ENCODE data around the gene HACD1.
A peak's percentile ranks its signal among the peaks of the same experiment; 100 is the strongest.

HACD1 gene, protein sequence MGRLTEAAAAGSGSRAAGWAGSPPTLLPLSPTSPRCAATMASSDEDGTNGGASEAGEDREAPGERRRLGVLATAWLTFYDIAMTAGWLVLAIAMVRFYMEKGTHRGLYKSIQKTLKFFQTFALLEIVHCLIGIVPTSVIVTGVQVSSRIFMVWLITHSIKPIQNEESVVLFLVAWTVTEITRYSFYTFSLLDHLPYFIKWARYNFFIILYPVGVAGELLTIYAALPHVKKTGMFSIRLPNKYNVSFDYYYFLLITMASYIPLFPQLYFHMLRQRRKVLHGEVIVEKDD

DNA sequence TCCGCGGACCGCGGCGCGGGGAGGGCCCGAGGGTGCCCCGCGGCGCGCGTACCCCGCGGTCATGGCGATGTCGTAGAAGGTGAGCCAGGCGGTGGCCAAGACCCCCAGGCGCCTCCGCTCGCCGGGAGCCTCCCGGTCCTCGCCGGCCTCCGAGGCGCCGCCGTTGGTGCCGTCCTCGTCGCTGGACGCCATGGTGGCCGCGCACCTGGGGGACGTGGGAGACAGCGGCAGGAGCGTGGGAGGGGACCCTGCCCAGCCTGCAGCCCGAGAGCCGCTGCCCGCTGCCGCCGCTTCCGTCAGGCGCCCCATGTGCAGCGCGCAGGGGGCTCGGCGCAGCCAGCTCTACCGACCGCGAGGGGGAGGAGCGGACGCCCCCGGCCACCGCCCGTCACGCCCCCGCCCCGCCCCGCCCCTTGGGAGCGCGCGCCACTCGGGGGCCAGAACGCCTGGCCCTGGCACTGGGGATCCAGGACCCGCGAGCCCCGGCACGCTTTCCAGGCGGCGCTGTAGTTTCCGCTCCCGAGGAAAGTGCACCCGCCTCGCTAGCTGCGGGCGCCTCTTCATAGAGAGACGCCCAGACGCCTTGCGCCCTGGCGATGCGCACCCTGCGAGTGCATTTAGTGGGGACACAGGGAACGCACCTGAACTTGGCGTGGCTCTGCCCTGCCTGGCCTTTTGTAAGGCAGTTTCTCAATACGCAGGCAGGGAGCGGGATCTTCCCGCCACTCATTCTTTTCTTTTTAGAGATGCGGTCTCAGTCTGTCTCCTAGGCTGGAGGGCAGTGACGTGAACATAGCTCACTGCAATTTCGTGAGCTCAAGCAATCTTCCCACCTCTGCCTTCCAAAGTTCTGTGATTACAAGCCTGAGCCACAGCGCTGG, at the start of gene HACD1:
Gene HACD1, minus strand, starts transcription at position 344 of the 881 bp plus-strand sequence. Its CDS starts 35 bp downstream, at position 309.
- intact Hi-C loops (cut with DNase I) = no loop called here

DNA sequence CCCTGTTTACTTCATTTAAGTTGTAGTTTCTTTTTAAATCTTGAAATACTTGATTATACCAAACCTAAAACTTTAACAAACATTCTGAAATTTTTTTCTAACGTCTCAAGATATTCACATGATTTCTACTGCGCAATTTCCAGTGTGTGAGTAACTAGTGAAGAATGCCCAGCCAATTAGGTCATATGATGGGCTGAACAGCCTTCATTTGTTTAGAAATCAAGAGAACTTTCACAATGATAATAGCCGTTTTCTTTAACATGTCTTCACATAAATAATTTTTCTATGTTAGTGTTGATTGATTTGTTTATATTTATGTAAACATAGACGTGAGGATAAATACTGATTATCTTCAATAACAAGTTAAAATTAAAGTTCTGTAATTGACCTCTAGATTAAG, 48.6 kb upstream of the HACD1 start:
- intact Hi-C loops (cut with DNase I) = no loop called here
- no peak for DNase-seq

More for the DNA sequence above, at the start of gene HACD1:
- DNase-seq = peak; percentile 50 to 95 (median 68)

DNA sequence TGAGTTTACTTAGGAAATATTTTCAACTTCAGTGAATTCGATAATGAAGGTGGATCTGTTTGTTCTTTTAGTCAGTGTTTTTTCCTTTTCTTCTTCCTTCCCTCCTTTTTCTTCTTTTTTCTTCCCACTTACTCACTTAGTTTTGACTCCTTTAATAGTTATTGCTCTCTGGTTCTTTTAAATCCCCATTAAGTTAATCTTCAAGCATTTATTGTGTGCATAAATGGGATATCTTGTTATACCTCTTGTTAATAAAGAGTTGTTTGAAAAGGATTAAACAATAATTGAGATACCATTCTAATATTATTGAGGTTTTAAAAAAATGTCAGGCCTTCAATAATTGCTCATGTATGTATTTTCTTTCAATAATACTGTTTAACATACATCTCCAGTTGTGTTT, 46.3 kb upstream of the HACD1 start:
- DNase-seq = no peak
- intact Hi-C loops (cut with DNase I) = no loop called here

DNA sequence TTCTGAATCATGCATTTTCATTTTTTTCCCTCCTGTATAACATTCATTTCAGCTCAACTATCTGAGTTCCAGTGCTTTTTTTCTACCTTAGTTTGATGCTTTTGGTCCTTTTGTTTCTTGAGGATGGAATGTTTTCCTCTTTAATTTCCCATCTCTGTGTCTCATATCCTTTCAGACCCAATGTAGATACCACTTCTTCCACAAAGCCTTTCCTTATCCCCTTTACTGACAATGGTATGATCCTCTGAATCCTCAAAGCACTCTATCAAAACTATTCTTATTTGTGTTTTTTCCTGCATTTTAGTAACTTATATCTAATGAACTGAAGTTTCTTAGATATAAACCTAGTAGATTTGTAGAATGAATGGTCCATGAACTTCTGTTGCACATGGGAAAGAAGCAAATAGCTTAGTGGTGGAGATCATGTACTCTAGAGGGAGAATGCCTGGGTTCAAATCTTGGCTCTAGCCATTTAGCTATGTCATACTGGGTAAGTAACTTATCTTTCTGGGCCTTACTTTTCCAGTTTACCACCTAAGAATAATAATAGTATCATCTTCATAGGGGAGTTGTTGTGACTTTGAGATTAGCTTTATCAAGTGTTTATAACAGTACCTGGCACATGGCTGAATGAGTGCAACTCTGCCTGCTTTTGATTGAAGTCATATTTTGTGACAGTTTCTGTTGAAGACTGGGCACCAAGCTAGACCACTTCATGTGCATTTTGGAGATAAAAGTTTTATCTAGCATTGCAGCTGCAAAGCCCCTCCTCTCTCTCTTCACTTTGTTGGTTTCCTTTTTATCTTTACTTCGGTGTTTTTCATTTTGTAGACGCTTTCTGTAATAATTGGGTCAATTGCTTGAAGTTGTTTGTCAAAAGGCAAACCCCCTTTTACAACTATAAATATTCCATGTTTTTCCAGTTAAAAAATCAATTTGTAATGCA, 45.3 kb upstream of the HACD1 start:
- no peak for DNase-seq
- intact Hi-C loops (cut with DNase I) = no loop called here

DNA sequence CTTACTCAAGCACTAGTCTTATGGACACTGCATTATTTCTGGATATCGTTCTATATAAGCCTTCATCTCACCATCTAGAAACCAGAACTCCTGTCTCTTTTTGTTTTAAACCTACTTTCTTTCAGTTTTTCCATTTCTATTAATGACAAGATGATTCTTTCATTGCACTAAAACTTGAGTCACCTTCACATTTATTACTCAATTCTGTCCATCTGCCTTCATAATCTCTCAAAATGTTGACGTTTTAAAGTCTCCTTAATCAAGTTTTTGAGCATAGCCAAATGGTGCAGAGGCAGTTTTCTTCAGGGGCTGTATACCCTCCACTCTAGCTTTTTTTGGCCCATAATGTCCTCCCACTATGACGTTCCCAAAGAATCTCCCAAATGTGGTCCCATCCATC, 44.3 kb upstream of the HACD1 start:
- no peak for DNase-seq
- intact Hi-C loops (cut with DNase I) = no loop called here

DNA sequence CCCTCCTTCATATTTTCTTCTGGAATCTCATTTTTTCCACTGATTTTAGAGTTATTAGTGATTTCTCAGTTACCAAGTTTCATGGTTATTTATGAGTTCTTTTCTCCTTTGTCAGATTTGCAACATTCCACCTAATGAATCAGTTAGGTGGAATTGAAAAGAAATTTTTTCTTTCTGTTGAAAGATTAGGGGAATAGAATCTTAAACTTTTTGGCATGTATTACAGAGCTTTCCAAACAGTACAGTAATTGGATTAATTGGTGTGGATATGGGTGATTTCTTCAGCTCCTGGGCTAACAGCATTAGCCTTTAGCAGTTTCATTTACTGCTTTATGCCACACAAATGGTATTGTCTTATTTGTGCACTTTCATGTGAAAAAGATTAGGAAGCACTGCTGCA, 43.7 kb upstream of the HACD1 start:
- no peak for DNase-seq
- intact Hi-C loops (cut with DNase I) = no loop called here

DNA sequence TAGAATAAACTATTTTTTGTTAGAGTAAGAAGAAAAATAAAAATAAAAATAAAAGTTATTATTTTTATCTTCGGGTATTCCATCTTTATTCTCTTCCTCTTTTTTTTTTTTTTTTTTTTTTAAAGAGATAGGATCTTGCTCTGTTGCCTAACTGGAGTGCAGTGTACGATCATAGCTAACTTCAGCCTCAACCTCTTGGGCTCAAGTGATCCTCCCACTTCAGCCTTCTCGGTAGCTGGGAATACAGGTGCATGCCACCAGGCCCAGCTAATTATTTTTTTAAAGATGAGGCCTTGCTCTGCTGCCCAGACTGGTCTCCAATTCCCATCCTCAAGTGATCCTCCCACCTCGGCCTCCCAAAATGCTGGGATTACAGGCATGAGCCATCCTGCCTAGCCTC, 42.2 kb upstream of the HACD1 start:
- intact Hi-C loops (cut with DNase I) = no loop called here
- no peak for DNase-seq

DNA sequence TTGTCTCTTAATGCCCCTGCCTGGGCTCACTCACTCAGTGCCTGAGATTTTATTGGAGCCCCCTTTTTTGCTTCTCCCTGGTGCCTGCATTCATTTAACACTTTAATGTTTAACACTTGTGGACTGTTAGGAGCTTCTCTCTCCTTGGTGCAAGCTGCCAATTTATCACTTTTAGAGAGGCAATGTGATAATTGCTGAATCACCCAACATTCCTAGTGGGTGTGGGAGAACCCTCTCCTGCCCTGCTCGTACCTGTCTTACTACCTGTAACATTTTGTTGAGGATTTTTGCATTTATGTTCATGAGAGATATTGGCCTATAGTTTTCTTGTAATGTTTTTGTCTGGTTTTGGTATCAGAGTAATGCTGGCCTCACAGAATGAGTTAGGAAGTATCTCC, 39.9 kb upstream of the HACD1 start:
- intact Hi-C loops (cut with DNase I) = no loop called here
- no peak for DNase-seq

DNA sequence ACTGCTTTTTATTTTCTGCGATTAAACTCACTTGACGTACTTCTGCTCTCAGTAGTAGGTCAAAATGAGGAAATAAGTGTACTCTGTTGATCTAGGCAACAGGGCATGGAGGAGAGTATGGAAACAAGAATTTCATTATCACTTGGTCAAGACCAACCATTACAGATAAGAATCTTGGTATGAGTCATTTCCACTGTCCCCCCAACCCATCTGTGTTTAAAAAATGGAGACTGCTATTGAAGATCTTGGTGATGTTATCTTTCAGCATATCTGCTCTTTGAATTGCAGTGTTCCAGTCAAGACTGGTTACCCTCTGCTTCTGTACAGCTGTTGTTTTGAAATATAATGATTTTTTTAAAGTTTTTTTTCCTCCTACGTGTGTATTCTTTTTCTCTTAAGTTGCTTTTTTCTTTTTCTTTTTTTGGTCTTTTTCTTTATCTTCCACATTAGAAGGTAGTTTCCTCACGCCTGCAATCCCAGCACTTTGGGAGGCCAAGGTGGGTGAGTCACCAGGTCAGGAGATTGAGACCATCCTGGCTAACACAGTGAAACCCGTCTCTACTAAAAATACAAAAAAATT, 38.5 kb upstream of the HACD1 start:
- intact Hi-C loops (cut with DNase I) = no loop called here
- DNase-seq = no peak

DNA sequence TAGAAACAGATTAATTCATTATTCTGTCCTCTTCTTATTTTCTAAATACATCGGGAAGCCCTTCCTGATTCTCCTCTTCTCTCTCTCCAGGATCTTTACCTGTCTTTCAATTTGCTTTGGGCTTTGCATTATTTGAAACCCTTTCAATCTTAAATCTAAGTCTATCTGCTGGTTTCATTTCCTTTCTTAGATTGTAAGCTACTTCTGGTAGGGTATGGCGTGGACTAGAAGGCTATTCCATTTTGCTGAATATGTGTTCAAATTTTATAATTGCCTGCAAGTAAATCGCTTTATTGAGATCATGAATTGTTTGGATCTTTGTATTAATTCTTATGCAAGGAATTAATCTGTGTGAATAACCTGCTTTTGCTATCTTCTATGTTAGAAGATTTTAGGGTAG, 37.8 kb upstream of the HACD1 start:
- DNase-seq = no peak

DNA sequence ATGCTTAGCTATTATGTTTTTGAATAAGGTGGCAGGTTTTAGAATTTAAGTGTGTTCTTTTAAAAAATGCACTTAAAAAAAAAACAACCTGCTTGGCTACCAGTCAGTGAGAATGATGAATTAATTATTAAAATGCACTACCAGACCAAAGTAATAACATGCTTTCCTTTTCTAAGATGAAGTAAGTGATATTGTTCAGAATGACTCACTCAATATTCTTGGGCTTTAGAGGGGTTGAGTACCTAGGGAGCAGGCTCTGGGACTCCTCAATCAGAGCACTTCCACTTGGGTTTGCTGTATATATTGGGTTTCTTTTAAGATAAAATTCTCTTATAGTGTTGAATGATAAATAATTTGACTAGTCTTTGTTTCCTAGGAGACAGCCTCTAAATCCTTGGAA, 35.4 kb upstream of the HACD1 start:
- intact Hi-C loops (cut with DNase I) = no loop called here
- DNase-seq = no peak

More for the DNA sequence above, 37.8 kb upstream of the HACD1 start:
- intact Hi-C loops (cut with DNase I) = no loop called here

DNA sequence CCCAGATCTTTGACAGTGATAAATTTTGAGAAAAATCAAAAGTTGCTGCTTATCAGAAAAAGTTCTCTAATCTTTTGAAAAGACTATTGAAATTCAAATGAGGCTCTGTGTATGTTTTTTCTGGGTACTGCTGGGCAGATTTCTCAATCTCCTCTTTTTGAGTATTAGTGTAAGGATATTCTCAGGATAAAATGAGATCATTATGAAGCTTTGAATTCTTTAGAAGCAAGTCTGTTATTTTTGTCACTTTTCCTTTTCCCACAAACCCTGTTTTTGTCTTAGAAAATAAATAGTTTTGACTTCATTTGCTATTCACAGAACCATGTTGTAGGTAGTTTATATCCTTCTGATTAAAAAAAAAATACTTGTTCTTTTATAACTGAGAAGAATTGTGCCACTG, 34.7 kb upstream of the HACD1 start:
- DNase-seq = no peak
- intact Hi-C loops (cut with DNase I) = no loop called here

DNA sequence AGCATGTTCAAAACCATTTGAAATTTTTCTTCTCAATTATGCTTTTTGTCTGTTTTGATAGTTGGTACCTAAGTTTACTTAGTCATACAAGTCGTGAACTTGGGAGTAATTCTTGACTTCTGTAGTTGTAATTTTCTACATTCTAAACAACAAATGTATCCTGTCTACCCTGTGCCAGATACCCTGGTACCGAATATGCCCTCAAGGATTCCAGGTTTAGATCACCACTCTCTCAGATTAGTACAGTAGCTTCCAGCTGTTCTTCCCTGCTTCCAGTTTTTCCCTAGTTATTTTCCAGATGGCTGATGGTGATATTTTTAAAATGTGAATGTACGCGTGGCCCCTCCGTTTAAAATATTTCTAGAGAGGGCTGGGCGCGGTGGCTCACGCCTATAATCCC, 33.2 kb upstream of the HACD1 start:
- intact Hi-C loops (cut with DNase I) = no loop called here
- no peak for DNase-seq

DNA sequence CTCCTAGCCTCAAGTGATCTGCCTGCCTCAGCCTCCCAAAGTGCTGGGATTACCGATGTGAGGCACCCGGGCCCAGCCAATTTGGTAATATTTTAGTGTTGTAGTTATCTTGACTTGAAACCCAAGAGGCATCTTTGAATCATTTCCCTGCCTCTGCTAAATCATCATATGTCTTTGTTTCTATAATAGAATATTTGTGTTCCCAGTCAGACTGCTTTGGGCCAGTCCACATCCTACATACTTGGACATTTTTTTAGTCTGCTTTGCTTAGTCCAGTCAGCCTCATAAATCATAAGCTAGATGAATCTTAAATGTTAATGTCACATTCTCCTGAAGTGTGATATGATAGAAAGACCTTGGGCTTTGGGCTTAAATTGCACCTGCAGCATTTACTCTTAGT, 32.7 kb upstream of the HACD1 start:
- intact Hi-C loops (cut with DNase I) = no loop called here
- DNase-seq = no peak

DNA sequence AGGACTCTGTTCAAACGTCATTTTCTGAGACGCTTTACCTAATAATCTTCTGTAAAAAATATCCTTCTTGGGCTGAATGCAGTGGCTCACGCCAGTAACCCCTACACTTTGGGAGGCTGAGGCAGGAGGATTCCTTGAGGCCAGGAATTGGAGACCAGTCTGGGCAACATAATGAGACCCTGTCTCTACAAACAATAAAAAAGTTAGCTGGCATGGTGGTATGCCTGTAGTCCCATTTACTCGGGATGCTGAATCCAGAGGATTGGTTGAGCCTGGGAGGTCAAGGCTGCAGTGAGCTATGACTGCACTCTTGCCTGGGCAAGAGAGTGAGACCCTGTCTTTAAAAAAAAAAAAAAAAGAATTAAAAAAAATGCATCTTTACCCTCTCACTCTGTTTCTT, 31.9 kb upstream of the HACD1 start:
- DNase-seq = no peak
- intact Hi-C loops (cut with DNase I) = no loop called here

DNA sequence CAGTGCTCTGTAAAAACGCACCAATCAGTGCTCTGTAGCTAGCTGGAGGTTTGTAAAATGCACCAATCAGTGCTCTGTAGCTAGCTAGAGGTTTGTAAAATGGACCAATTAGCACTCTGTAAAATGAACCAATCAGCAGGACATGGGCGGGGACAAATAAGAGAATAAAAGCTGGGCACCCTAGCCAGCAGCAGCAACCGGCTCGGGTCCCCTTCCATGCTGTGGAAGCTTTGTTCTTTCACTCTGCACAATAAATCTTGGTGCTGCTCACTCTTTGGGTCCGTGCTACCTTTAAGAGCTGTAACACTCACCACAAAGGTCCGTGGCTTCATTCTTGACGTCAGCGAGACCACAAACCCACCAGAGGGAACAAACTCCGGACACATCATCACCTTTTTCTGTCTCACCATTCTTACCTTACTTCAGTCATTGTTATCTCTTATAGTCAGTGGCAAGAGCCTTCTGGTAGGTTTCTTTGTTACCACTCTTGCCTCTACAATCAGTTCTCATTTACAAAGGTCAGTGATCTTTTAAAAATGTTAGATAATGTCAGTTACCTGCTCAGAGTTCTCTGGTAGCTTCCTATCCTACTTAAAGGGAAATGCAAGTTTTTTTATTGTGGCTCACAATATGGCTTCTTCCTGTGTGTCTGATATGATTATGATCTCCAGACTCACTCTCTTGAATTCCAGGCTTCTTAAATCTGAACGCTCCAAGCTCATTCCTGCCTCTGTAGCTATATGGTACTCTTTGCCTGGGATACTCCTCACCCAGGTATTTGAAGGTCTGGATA, 31.3 kb upstream of the HACD1 start:
- no peak for DNase-seq
- intact Hi-C loops (cut with DNase I) = no loop called here

DNA sequence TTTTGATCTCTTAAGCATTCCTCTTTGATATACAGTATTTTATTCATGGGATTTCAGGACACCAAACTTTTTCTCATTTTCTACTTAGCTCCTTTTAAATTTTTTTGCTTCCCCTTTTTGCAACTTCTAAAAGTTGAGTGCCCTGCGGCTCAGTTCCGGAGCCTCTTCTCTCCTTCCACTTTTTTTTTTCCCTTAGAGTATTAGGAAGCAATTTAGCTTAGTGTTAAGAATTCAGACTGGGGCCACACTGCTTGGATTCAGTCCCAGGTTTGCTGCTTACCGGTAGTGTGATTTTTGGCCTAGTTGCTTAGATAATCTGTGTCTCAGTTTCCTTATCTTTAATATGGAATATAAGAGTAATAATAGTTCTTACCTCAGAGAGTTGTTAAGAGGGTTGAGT, 30.2 kb upstream of the HACD1 start:
- no peak for DNase-seq
- intact Hi-C loops (cut with DNase I) = no loop called here

DNA sequence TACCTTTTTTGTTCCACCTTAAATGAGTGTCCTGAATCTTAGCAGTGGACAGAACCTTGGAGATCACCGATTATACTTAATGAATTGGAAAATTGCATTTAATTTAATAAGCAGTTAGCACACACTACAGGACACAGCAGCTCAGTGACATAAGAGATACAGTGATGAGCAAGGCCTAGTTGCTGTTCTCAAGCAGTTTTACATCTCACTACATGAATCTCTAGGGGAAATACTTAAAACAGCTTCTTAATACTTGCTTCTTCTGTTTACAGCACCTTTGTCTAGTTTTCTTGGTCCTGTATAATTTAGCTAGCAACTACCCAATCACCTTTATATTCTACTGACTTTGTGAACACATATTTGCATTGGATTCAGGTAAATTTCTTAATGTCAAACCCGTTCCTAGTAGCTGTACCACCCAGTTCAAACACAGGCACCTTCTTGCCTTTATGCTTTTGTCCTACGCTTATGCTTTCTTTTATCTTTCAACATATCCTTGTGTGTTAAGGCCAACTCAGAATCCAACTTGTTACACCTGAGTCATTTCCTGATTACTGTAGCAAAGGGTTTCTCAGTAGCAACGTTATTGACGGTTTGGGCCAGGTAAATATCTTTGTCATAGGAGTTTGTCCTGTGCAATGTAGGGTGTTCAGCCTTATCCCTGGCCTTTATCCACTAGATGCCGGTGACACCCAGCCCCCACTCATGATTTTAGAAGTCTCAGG, 28.6 kb upstream of the HACD1 start:
- no peak for DNase-seq
- intact Hi-C loops (cut with DNase I) = no loop called here

DNA sequence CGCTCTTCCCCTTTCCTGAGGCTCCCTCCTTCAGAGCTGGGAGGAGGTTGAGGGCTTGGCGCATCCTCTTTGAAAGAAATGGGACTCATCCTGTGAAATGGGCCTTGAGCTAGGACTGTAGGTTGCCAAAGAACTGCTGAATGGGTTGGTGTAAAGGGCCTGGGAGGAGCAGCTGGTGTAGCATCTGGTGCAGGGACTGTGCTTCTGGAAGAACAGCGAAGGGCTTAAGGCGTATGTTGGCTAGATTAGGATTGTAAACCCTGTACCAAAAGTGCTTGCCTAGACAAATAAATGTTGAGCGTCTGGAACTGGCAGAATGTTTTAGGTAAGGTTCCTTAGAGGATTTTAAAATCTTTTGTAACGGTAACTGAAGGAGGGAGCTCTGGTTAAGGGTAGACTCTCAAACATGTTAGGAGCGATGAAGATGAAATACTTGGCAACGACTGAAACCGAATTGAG, 27.3 kb upstream of the HACD1 start:
- intact Hi-C loops (cut with DNase I) = no loop called here
- DNase-seq = peak in 1 of 10 donors; percentile 64

Data from posterior cingulate gyrus (tissue), 11 donors.